Ectodermal cell (in vitro differentiated cells): ENCODE measurements around the gene DAZAP2. TPM values are rescaled to one million over a fixed set of nuclear protein-coding genes. Genes with fewer than 3 reads are reported as not detected.
A peak's percentile ranks its signal among the peaks of the same experiment; 100 is the strongest.

Source experiments
- H3K27ac ChIP-seq: 2 replicates; pipeline ENCODE4 v1.7.0; 2013; ENCODE audit warnings: mild to moderate bottlenecking, low read depth, low read length; ENCODE audit not compliant: insufficient read depth, poor library complexity, severe bottlenecking
- H3K27me3 ChIP-seq: 2 replicates; pipeline ENCODE4 v1.7.0; 2013; ENCODE audit warnings: mild to moderate bottlenecking, low read length; ENCODE audit not compliant: insufficient read depth, control insufficient read depth, poor library complexity, severe bottlenecking
- H3K36me3 ChIP-seq: one replicate; pipeline ENCODE4 v1.7.0; 2013; ENCODE audit warnings: low read length; ENCODE audit not compliant: control insufficient read depth, insufficient read depth
- H3K4me1 ChIP-seq: one replicate; pipeline ENCODE4 v1.7.0; 2013; ENCODE audit warnings: low read length; ENCODE audit not compliant: control insufficient read depth, insufficient read depth
- H3K4me3 ChIP-seq: 2 replicates; pipeline ENCODE4 v1.7.0; 2013; ENCODE audit warnings: low read depth, low read length, control low read depth; ENCODE audit not compliant: insufficient read depth
- H3K9me3 ChIP-seq: 2 replicates; pipeline ENCODE4 v1.7.0; 2013; ENCODE audit warnings: mild to moderate bottlenecking, low read length, moderate library complexity; ENCODE audit not compliant: control insufficient read depth
- WGBS, 2 experiments: methylation state at CpG; one replicate each; pipeline ENCODE4 v1.1.7; 2013; ENCODE audit warnings: missing lambda C conversion rate in 2 of 2; 5-methylcytosine and 5-hydroxymethylcytosine counted together
- polyA plus RNA-seq, 4 experiments: library from polyadenylated mRNA; stranded (reverse); fragments of 50-300 nt; gene quantifications; one replicate each; pipeline ENCODE4 v1.2.3, GENCODE V29; 2013

Gene DAZAP2
- polyA plus RNA-seq (2013, experiment 1 of 4) = 48.5 TPM
- polyA plus RNA-seq (2013, experiment 2 of 4) = 50.0 TPM
- polyA plus RNA-seq (2013, experiment 3 of 4) = 52.1 TPM
- 69.9 TPM for polyA plus RNA-seq (2013, experiment 4 of 4)

DNA sequence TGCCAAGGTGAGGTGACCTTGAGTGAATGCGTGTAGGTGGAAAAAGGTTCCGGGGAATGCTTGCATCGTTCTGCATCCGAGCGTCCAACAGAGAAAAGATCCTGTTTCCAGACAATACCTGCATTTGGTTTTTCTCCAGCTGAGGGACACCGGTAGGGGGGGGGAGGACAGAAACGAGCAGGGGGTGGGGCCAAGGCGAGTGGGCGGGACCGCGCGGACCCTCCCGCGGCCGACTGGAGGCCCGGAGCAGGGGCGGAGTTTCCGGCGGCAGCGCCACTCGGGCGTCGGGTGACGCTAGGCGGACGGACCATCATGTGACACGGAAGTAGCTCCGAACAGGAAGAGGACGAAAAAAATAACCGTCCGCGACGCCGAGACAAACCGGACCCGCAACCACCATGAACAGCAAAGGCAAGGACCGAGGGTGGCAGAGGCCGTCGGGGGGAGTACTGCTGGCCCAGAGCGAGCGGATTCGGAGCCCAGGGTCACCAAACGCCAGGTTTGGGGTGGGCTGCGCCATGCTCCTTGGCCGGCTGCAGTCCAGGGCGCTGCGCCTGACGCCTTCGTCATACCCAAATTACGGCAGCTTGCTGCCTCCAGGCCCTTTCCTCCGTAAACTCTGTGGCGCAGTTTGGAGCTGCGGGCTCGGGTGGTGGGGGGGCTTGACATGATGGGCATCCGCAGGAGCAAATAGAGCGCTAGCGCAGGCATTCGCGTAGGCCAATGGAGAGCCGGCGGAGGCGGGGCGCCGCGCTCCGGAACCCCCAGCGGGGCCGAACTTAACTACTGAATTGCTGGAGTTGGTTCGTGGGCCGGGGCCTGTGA lies at the start of gene DAZAP2:
Gene DAZAP2, plus strand, starts transcription at position 317 of the 825 bp plus-strand sequence. Its CDS starts 82 bp downstream, at position 399.
- WGBS, 2 experiments = 0 to 1% methylated on average over 70 of the region's 70 CpGs
- Histone ChIP-seq H3K4me1 (peaks cover 4% of the 10 kb centered on the region), H3K36me3 (peaks cover 27% of the 10 kb centered on the region), H3K27ac (peak within 1 kb of the TSS; percentile 97), H3K9me3 (no peaks in the 10 kb centered on the region), H3K27me3 (no peaks in the 10 kb centered on the region), H3K4me3 (peak within 1 kb of the TSS; percentile 100)

DNA sequence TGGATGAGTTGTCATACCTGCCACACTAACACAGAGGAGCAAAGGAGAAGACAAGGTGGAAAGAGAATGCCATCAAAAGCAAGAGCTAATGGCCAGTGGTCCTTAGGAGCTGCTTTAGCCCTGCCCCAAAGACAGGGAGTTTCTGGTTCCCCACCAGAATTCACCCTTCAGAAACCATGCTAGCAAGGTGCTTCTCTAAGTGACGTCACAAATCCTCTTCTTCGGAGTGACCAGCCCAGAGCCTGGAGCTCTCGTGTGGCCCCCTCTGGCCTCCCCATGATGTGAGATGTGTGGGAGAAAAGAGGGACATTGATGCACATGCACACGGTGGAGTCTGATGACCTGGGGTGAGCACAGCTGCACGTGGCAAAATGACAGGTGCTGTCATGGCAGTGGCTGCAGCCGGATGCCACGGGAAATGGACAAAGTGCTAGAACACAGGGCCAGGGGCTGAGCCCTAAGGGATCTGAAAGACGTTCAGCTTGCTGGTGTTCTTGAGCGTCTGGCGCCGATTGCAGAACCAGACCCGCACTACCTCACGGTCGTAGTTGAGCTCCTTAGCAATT lies 48.8 kb upstream of the DAZAP2 start:
- Histone ChIP-seq H3K9me3 (no peaks in the 10 kb centered on the region), H3K4me1 (peaks cover 13% of the 10 kb centered on the region), H3K27ac (no peak overlapping the region), H3K27me3 (no peaks in the 10 kb centered on the region), H3K36me3 (no peaks in the 10 kb centered on the region), H3K4me3 (no peak overlapping the region)
- WGBS, 2 experiments = 95 to 96% methylated on average over 14 of the region's 14 CpGs

DNA sequence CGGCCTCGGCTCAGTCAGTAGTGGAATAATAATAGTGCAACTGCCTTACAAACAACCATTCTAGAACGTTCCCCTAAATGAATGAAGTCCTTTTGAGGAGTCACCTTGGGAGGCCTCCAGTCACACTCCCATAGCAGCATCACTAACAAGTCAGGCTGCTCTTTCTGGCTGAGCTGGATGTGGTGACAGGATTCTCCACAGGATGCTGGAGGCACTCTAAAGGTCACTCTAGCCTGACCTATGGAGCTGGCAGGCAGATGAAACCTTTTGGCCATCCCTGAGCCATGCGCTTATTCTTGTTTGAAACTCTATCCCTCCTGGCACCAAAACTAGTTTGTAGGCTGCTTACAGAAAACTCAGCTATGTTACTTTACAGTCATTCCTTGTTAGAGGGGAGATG lies 47.8 kb upstream of the DAZAP2 start:
- Histone ChIP-seq H3K36me3 (no peaks in the 10 kb centered on the region), H3K4me3 (no peak overlapping the region), H3K4me1 (peaks cover 13% of the 10 kb centered on the region), H3K27me3 (no peaks in the 10 kb centered on the region), H3K27ac (no peak overlapping the region), H3K9me3 (no peaks in the 10 kb centered on the region)
- 88 to 89% methylated on average over 4 of the region's 4 CpGs for WGBS, 2 experiments

- Histone ChIP-seq H3K36me3 (no peaks in the 10 kb centered on the region), H3K27ac (no peak overlapping the region), H3K27me3 (no peaks in the 10 kb centered on the region), H3K4me1 (peaks cover 13% of the 10 kb centered on the region), H3K9me3 (no peaks in the 10 kb centered on the region), H3K4me3 (no peak overlapping the region)
- 91 to 92% methylated on average over 12 of the region's 12 CpGs for WGBS, 2 experiments
These were observed 46.9 kb upstream of the DAZAP2 start for GRCh38 chr12:51191516-51192283.

GRCh38 chr12:51192284-51192671 lies 46.3 kb upstream of the DAZAP2 start:
- Histone ChIP-seq H3K27me3 (no peaks in the 10 kb centered on the region), H3K27ac (no peak overlapping the region), H3K4me3 (no peak overlapping the region), H3K9me3 (no peaks in the 10 kb centered on the region), H3K36me3 (no peaks in the 10 kb centered on the region), H3K4me1 (peaks cover 11% of the 10 kb centered on the region)
- 89 to 93% methylated on average over 5 of the region's 5 CpGs for WGBS, 2 experiments

- whole genome bisulfite sequencing, 2 experiments = 91 to 92% methylated on average over 7 of the region's 7 CpGs
- H3K36me3 ChIP-seq = no peaks in the 10 kb centered on the region
These were observed 42.8 kb upstream of the DAZAP2 start for GRCh38 chr12:51195841-51196240.

GRCh38 chr12:51196547-51196946 lies 42.1 kb upstream of the DAZAP2 start:
- whole genome bisulfite sequencing, 2 experiments = 96% methylated on average over 9 of the region's 9 CpGs
- Histone ChIP-seq H3K4me1 (no peaks in the 10 kb centered on the region), H3K4me3 (no peak overlapping the region), H3K9me3 (no peaks in the 10 kb centered on the region), H3K27ac (no peak overlapping the region), H3K27me3 (no peaks in the 10 kb centered on the region), H3K36me3 (no peaks in the 10 kb centered on the region)

More at GRCh38 chr12:51195841-51196240, 42.8 kb upstream of the DAZAP2 start:
- H3K4me3 ChIP-seq = no peak overlapping the region
- H3K4me1 ChIP-seq = no peaks in the 10 kb centered on the region
- H3K27me3 ChIP-seq = no peaks in the 10 kb centered on the region
- no peak overlapping the region for H3K27ac ChIP-seq
- no peaks in the 10 kb centered on the region for H3K9me3 ChIP-seq

DNA sequence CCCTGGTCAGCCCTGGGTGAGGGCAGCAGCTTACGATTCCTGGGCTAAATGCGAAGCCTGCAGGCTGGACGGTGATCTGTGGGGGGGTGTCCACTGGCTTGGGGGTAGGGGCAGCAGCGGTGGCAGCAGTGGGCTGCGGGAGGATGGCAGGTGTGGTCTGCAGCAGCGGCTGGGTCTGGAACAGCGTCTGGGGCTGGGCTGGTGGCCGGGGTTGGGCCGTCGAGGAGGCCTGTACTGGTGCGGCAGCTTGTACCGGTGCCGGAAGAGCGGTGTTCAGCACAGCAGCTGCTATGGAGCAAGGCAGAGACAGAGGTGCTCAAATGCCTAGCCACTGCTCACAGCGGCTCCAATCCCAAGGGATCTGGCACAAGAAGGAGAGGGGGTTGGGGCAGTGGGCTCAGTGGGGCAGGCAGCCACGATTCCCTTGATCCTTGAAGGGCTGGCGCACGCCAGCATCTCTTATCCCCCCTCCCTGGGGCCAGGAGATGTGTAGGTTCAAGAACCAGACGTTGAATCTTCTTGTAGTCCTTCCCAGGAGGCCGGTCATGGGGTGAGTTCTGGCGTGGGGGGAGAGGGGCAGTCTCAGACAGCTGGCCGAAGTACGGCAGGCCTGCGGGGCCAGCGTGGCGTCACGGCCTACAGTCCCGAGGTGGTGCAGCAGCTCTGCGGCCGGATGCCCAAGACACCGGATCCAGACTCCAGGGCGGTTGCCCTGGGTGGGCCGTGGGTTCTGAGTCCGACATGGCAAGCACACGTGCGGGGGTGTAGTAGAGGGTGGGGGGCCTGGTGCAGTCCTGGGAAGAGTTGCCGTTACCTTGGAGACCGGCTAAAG lies 40.7 kb upstream of the DAZAP2 start:
- WGBS, 2 experiments = 94 to 95% methylated on average over 38 of the region's 38 CpGs
- Histone ChIP-seq H3K27ac (no peak overlapping the region), H3K27me3 (no peaks in the 10 kb centered on the region), H3K4me3 (no peak overlapping the region), H3K9me3 (no peaks in the 10 kb centered on the region), H3K4me1 (no peaks in the 10 kb centered on the region), H3K36me3 (no peaks in the 10 kb centered on the region)

- Histone ChIP-seq H3K27me3 (no peaks in the 10 kb centered on the region), H3K36me3 (no peaks in the 10 kb centered on the region), H3K4me3 (no peak overlapping the region), H3K4me1 (no peaks in the 10 kb centered on the region), H3K9me3 (no peaks in the 10 kb centered on the region), H3K27ac (no peak overlapping the region)
- 90 to 92% methylated on average over 16 of the region's 16 CpGs for WGBS, 2 experiments
These were observed 39.9 kb upstream of the DAZAP2 start for GRCh38 chr12:51198568-51199365.
